DMS153 treated with DMSO at 0.1 percent for 48 hours (cell line): Measurements from ENCODE around the gene ADAMTS9.

ENCODE experiments used
- DNase-seq: peaks from one replicate; lab custom pipeline; 2025; ENCODE audit not compliant: unreplicated experiment; lab: John Stamatoyannopoulos, UW

The ADAMTS9 gene

GRCh38 chr3:64655160-64655559 is 32.6 kb downstream of the ADAMTS9 start:
- DNase-seq, result no peak

DNA sequence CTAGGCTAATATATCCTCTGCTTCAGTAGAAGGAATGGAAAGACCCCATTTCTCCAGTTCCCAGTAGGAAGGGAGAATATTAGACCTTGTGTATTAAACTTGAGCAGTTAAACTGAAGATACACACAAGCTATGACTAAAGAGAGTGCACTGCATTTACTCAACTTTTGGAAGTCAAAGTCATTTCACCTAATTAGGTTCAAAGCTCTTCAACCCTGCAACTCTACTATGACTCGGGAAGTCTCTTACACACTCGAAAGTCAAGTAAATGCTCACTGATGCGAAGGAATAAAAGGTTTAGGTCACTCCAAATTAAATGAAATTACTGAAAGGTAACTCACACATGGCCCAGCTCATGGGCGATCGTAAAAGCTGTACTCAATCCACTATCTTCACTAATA is 33.8 kb downstream of the ADAMTS9 start:
- DNase-seq, result no peak

GRCh38 chr3:64653101-64653500 is 34.7 kb downstream of the ADAMTS9 start:
- DNase-seq, result no peak

DNA sequence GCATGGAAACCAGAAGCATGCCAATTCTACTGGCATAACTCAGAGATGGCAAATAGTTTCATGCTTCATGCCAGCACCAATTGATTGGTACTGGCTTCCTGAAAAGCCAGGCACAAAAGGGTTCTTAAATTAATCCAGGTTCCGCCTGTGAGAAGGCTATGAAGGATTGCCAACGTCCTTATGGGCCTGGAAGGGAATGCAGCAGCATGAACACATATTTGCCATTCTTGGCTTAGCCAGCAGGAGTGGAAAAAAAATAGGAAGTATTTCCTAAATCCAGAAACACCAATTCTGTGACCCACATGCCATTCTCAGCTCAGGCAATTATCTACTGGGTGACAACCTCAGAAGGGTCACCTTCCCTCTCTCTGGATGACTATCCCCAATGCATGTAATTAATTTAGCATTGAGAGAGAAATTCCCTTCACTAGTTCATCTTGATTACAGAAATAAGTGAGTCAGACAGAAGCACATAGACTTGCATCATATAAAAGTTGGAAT is 36.0 kb downstream of the ADAMTS9 start:
- no peak for DNase-seq

GRCh38 chr3:64651303-64651702 is 36.5 kb downstream of the ADAMTS9 start:
- no peak for DNase-seq

GRCh38 chr3:64650715-64651114 is 37.1 kb downstream of the ADAMTS9 start:
- DNase-seq, result no peak

DNA sequence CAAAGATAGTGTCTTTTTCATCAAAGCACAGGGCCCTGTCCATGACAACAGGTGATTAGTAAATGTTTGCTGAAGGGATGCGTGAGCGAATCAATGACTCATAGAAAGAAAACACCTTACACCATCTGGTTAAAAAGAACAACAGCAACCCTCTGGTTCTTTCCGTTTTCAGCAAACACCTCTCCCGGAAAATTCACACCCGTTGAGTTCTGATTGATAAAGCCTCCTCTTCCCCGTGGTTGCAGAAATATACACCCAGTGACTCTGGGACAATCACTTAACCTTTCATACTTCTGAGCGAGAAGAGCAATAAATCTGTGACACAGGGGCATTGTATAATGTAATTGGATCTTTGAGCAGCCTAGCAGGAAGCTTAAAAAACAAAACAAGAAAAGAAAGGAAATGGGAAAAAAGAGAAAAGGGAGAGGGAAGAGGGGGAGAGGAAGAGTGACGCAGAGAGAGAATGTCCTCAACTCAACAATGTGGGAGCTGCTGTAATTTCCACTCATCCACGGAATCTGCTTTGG is 37.6 kb downstream of the ADAMTS9 start:
- no peak for DNase-seq

DNA sequence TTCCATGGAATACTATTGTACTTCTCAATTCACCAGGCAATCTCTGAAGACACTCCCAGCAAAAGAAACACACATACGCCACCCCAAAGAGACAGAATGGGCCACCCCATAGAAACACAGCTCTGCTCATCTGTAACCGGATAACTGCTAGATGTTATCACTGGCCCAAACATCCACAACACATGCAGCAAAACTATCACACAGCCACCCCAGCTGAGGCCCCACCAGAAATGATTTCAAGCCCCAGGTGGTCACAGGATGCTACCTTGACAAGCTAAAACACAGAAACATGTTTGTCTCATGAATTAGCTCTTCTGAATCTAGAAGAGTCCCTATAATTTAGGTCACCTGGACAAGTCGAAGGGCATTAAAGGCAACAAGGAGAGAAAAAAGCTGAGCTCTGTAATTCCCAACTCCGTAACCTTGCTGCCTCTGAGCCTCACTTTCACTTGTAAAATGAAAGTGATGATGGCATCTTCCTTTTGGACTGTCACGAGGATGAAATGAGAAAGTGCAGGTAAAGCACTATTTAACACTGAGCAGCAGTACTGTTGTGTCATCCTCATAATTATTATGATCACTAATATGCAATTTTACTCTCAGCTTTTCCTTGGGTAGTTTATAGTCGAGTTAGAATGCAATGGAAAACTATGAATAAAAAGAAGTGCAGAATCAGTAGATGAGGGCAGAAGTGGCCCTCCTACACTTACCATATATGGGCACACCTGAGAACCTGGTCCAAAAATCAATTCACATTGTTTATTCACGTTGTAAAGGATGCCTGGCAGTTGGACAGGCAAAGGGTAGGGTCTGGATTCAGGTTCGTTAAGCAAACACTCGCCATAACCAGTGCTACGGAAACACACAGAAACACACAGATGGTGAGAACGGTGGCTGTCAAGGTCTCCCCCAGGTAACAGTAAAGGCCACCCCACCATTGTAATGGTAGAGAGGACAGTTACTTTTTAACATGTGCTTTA is 38.6 kb downstream of the ADAMTS9 start:
- DNase-seq, result no peak

GRCh38 chr3:64647825-64648224 is 40.0 kb downstream of the ADAMTS9 start:
- DNase-seq, result no peak

GRCh38 chr3:64645243-64645642 is 42.6 kb downstream of the ADAMTS9 start:
- no peak for DNase-seq

- no peak for DNase-seq
Measured at GRCh38 chr3:64644483-64644882, 43.3 kb downstream of the ADAMTS9 start.

- no peak for DNase-seq
Measured at GRCh38 chr3:64642327-64643151, 45.3 kb downstream of the ADAMTS9 start.

GRCh38 chr3:64638981-64639481 is 48.8 kb downstream of the ADAMTS9 start:
- DNase-seq, result no peak

DNA sequence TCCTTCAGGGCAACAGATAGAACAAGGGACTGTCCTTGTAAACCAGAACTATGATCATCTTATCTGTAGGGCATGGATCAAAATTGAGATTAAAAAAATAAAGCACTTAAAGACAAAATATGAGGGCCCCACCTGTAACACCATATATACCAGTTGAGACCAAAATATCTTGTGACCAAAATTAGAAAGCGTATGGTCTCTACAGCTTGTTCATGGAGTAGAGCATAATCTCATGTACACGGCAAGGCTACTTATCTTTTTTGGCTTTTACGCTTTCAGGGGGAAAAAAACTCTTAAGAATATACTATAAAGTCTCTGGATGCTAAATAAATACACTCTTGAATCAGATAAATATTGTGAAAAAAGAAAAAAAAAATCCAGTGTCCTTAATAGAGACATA is 49.3 kb downstream of the ADAMTS9 start:
- DNase-seq, result no peak

DNA sequence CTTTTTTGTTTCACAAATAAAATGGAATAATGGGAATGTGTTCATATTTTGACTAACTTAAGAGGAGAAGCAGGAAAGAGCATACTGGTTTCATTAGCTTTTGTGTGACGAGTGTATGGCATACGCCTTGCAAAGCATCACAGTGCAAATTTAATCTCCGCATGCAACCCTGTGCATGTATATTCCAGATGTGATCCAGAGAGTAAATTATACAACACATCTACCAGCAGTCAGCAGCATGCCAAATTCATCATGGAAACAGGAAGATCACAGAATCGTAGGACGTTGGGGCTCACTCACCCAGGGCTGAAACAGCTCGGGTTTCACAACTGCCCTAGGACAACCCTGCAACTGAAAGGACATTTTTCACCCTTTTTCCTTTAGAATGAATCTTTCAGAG is 53.4 kb downstream of the ADAMTS9 start:
- no peak for DNase-seq

DNA sequence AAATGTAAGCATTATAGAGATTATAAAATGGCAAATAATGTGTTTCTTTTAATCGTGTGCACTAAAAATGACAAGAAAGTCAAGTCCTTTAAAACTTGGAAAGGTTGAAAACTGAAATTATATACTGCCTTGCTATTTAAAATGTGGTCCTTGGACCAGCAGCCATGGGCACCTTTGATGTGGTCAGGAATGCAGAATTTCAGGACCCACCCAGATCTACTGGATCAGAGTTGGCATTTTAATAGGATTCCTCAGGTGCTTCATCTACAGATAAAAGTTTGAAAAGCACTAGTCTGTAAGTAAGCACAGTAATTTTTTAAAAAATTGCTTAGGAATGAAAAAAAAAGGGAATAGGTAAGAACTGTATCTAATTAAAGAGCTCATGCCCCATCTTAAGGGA is 55.8 kb downstream of the ADAMTS9 start:
- no peak for DNase-seq

DNA sequence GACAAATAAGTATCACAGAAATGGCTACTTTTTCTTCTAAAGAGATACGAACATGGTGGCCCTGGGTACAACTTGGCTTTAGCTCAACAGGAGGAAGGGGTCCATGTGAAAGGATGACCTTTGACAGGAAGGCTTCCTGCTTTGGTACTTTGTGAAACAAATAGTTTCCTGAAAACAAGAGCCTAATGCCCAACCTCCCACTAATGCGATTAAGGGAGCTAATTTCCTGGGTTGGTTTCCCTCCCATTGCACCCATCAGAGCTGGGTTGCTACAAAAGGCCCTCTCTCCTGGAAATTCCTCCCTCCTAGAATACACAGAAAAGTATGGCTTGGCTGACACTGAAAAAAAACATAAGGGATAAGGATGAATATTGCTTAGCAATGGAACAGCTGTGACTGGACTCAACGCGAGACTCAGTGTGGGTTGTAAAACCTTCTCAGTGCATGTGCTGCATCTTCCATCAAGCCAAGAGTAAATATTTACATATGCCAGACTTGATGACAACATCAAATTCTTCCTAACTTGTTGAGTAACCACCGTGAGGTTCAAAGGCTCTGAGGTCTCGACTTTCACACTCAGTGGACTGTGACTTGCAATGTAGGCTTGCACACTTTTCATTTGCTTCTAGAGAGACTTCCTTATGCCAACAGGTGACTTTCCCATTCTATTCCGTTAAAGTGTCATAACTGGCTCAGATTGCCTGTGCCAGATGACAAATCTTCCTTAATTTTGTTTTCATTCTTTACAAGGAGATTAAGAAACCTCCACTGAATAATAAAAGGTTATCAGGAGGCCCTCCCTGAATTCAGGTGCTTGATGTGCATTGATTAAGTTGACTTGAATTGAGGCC is 60.1 kb downstream of the ADAMTS9 start:
- DNase-seq, result no peak

- no peak for DNase-seq
Measured at GRCh38 chr3:64627042-64627441, 60.8 kb downstream of the ADAMTS9 start.

DNA sequence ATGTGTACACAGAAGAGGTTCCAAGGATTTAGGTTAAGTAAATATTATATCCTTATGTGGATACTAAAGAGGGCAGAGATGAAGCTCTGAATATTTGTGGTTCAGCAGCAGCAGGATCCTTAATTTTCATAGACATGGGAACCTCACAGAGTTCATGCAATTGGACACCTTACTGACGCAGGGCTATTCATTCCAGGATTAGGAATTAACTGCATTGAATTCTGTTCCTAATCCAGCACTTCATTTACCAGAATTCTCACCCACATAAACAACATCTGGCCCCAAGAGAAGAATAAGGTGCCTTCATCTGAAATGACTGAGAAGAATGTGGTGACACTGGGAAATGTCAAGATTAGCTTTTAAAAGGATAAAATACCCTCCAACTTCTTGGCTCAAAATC is 62.4 kb downstream of the ADAMTS9 start:
- no peak for DNase-seq

DNA sequence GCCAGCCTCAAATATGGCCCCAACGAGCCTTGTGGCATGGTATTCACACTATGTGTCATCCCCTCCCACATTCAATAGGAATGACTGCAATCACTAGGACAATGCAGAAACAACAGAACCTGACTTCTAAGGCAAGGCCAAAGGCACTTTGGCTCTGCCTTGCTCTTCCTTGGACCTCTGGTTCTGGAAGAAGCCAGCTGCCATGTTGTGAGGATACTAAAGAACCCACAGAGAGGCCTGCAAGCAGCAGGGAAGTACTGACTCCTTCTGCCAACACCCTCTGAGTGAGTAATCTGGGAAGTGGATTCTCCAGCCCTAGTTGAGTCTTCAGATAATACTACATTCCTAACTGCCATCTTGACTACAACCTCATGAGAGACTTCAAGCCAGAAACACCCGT is 64.7 kb downstream of the ADAMTS9 start:
- no peak for DNase-seq
